ENCODE results near the gene SHISA9.

SHISA9 gene

DNA sequence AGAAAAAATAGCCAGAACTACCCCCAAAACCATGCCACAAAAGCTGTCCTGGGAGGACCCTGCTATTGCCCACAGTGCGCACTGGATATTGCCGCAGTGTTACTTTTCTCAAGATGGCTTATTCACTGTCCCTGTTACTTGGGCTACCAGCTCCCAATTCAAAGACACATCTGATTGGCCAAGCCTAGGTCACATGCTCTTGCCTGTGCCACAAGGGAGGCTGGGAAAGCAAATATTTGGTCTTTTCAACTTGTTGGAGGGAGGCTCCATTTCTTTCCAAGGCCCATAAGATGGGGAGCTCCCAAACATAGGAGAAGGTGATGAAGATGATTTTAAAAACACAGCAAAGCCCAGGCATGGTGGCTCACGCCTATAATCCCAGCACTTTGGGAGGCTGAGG lies 257.0 kb downstream of the SHISA9 start:
- DNase-seq (ENCODE audit: low spot score) = no peak
- H3K27ac ChIP-seq = no peak overlapping the region
- TF ChIP-seq, protein P1, sequence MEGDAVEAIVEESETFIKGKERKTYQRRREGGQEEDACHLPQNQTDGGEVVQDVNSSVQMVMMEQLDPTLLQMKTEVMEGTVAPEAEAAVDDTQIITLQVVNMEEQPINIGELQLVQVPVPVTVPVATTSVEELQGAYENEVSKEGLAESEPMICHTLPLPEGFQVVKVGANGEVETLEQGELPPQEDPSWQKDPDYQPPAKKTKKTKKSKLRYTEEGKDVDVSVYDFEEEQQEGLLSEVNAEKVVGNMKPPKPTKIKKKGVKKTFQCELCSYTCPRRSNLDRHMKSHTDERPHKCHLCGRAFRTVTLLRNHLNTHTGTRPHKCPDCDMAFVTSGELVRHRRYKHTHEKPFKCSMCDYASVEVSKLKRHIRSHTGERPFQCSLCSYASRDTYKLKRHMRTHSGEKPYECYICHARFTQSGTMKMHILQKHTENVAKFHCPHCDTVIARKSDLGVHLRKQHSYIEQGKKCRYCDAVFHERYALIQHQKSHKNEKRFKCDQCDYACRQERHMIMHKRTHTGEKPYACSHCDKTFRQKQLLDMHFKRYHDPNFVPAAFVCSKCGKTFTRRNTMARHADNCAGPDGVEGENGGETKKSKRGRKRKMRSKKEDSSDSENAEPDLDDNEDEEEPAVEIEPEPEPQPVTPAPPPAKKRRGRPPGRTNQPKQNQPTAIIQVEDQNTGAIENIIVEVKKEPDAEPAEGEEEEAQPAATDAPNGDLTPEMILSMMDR (IDR thresholded peaks at IDR 0.05) = no peak
- no peak overlapping the region for H3K4me3 ChIP-seq

DNA sequence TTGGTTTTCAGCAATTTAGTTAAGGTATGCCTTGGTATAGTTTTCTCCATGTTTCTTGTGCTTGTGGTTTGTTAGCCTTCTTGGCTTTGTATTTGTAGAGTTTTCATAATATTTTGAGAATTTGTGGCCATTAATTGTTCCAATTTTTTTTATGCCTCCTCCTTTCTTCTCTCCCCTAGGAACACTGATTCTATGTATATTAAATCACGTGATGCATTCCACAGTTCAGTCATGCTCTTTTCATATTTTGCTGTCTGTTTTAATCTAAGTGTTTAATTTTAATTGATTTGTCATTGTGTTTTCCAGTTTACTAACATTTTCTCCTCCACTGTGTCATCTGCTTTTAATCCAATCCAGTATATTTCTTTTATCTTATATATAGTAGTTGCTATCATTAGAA lies 263.6 kb downstream of the SHISA9 start:
- Histone ChIP-seq H3K4me3 (no peak overlapping the region), H3K27ac (no peak overlapping the region)
- TF ChIP-seq, protein P1 (IDR thresholded peaks at IDR 0.05) = no peak
- DNase-seq (ENCODE audit: low spot score) = no peak

DNA sequence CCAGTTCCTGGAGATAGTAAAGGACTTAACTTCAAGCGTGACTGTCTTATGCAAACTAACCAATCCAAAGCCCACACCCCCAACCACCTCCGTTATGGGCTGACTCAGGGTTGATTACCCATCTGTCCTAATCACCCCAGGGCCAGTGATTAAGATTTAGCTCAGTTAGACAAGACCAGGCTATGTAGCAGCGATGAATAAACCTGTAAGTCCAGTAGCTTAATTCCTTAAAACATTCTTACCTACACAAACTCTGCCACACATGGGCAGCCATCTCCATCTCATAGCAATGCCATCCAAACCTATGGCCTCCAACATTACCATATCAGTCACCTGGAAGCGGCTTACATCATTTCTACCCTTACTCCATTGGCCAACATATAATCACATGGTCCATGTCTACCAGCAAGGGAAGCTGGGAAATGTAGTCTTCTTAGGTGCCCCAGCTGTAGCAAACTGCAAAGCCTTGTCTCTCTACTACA lies 266.7 kb downstream of the SHISA9 start:
- Histone ChIP-seq H3K4me3 (no peak overlapping the region), H3K27ac (no peak overlapping the region)
- TF ChIP-seq, protein P1 (IDR thresholded peaks at IDR 0.05) = no peak
- DNase-seq (ENCODE audit: low spot score) = no peak

DNA sequence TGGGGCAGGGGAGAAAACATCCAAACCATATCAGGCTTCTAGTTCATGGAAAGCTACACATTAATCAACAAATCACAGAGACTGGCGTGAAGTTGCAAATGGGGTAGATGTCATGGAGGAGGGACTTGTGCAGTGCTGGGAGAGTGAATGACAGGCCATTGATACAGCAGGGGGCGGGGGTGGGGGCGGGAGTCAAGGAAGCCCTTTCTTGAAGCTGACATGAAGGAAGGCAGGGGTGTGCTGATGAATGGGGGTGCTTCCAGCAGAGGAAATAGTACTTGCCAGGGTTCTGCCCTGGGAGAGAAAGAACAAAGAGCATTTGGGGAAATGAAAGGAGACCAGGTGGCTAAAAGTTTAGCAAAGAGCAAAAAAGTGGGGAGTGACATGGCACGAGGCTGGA lies 269.9 kb downstream of the SHISA9 start:
- H3K4me3 ChIP-seq = no peak overlapping the region
- TF ChIP-seq, protein P1 (IDR thresholded peaks at IDR 0.05) = no peak
- H3K27ac ChIP-seq = no peak overlapping the region
- DNase-seq (ENCODE audit: low spot score) = no peak

DNA sequence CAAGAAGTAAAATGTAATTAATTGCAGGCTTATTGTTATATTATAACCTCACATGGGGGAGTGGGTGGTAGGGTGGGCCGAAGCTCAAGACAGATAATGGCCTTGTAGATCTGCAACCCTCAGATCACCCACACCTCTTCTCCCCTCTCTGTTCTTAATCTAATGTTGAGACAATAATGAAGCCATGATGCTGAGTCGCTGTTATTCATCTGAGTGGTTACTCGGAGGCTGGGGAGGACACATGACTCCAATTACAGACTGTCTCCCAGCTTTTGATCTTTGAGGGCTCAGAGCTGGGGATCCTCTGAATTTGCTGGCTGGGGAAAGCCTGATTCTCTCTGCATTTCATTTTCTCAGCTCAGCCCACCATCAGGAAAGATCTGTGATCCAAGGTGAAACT lies 275.3 kb downstream of the SHISA9 start:
- Histone ChIP-seq H3K4me3 (no peak overlapping the region), H3K27ac (no peak overlapping the region)
- no peak for DNase-seq (ENCODE audit: low spot score)
- TF ChIP-seq, protein P1 (IDR thresholded peaks at IDR 0.05) = no peak

DNA sequence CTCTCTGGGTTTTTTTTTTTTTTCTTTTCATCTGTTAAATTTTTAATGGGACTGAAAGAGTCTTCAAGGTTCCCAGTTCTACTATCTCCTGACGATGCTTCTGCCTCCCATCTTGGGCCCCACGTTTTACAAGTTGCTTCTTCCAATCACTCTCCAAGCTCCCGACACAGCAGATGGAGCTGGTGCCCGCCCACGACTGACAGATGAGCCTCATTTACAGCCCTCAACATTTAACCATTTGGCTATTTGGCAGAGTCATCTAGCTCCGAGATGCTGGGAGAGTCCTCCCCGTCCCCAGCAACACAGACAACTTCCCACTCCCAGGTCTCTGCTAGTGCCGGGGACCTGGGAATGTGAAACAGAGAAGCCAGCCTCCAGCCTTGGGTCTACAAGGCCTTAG lies 276.9 kb downstream of the SHISA9 start:
- TF ChIP-seq, protein P1 (IDR thresholded peaks at IDR 0.05) = no peak
- Histone ChIP-seq H3K27ac (no peak overlapping the region), H3K4me3 (no peak overlapping the region)
- DNase-seq (ENCODE audit: low spot score) = no peak

DNA sequence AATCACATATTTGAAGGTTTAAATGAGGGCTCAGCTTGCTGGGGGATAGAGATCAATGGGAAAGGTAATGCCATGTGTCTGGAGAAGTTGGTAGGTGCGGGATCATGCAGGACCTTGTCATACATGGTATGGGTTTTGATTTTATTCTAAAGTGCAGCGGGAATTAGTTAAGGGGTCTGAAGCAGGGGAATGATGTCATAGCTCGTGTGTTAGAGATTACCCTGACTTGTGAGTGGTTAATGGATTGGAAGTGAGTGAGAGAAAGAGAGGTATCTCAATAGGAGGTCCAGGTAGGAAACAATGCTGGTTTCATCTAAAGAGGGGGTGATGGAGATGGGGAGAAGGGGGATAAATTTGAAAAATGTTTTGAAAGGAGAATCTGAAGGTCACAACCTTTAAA lies 280.0 kb downstream of the SHISA9 start:
- no peak overlapping the region for H3K4me3 ChIP-seq
- DNase-seq (ENCODE audit: low spot score) = no peak
- no peak overlapping the region for H3K27ac ChIP-seq
- TF ChIP-seq, protein P1 (IDR thresholded peaks at IDR 0.05) = no peak
